Activated CD8-positive, alpha-beta memory T cell treated with anti-CD3 and anti-CD28 coated beads for 36 hours (primary cell): Measurements from ENCODE around the gene DHX36. TPM values are rescaled to one million over a fixed set of nuclear protein-coding genes. Genes with fewer than 3 reads are reported as not detected.

Experiments used
- CTCF ChIA-PET: fragments of 350-600 bp; sonication (Branson Sonifier 250); formaldehyde crosslinking; loops from one replicate; lab custom pipeline; 2021; ENCODE audit warnings: antibody characterized with exemption; lab: Charles Lee
- POLR2A ChIA-PET: fragments of 350-600 bp; sonication (Branson Sonifier 250); formaldehyde crosslinking; loops from one replicate; lab custom pipeline; 2021; ENCODE audit warnings: antibody characterized with exemption; lab: Charles Lee
- total RNA-seq, 2 experiments: library from RNA; stranded (reverse); gene quantifications; one replicate each; pipeline ENCODE4 v1.2.3, GENCODE V29; 2021

DHX36 gene
- total RNA-seq, 2 experiments from 2014 or later: 75.7 to 81.9 TPM

GRCh38 chr3:154229217-154229590 is 95.1 kb downstream of the DHX36 start:
- CTCF ChIA-PET: interaction anchor here (1.3 kb wide), 1 partner anchor 212 kb away, joined by 3 read pairs; no protein-coding TSS in a partner anchor
- POLR2A ChIA-PET: no interaction called here

- CTCF ChIA-PET: interaction anchor here (0.6 to 1.3 kb wide), 3 partner anchors 55 to 1762 kb away, joined by 3 to 4 read pairs (median 3); no protein-coding TSS in a partner anchor
- POLR2A ChIA-PET: no interaction called here
Measured at GRCh38 chr3:154228561-154229216, 95.6 kb downstream of the DHX36 start.

- POLR2A ChIA-PET: no interaction called here
- CTCF ChIA-PET: no interaction called here
Measured at GRCh38 chr3:154227531-154227930, 96.8 kb downstream of the DHX36 start.

GRCh38 chr3:154225536-154225935 is 98.8 kb downstream of the DHX36 start:
- CTCF ChIA-PET: no interaction called here
- POLR2A ChIA-PET: no interaction called here

- CTCF ChIA-PET: no interaction called here
- POLR2A ChIA-PET: no interaction called here
Measured at GRCh38 chr3:154224866-154225265, 99.4 kb downstream of the DHX36 start.

GRCh38 chr3:154224366-154224765 is 99.9 kb downstream of the DHX36 start:
- ChIA-PET CTCF (no interaction called here), POLR2A (no interaction called here)

- CTCF ChIA-PET: no interaction called here
- POLR2A ChIA-PET: no interaction called here
Measured at GRCh38 chr3:154223519-154223918, 100.8 kb downstream of the DHX36 start.

Other genes with a start within 250 kb of the DHX36 start
- under 1 TPM in 1 of 2 experiments, not detected in 1; 0.08 TPM for gene ARHGEF26, start 203.1 kb downstream of the DHX36 start, total RNA-seq
- gene GPR149, start 105.7 kb upstream of the DHX36 start, total RNA-seq: not detected